HG02938 (cell line): ENCODE data around the gene SRSF6.
"Not testable (repeated sequence)": the region's sequence is repeated elsewhere in the genome, so short reads cannot be mapped to it uniquely, and the experiment has no call there.

Source experiments
- ATAC-seq: cut with Tn5 transposase; IDR thresholded peaks from one replicate; pipeline ENCODE4 v1.9.1; 2021; ENCODE audit warnings: mild to moderate bottlenecking, moderate library complexity; ENCODE audit not compliant: unreplicated experiment

Gene SRSF6

GRCh38 chr20:43472671-43473380 is 15.1 kb downstream of the SRSF6 start:
- ATAC-seq, result no peak

GRCh38 chr20:43473381-43473704 is 15.6 kb downstream of the SRSF6 start:
- no peak for ATAC-seq

- no peak for ATAC-seq
Observed at GRCh38 chr20:43477193-43477592, 19.5 kb downstream of the SRSF6 start.

GRCh38 chr20:43477619-43478018 is 19.9 kb downstream of the SRSF6 start:
- ATAC-seq, result no peak

- no peak for ATAC-seq
Observed at GRCh38 chr20:43490038-43490437, 32.3 kb downstream of the SRSF6 start.

GRCh38 chr20:43492101-43492500 is 34.4 kb downstream of the SRSF6 start:
- peak; percentile 78 for ATAC-seq

GRCh38 chr20:43495388-43495787 is 37.7 kb downstream of the SRSF6 start:
- no peak for ATAC-seq

- ATAC-seq, result not testable (repeated sequence)
Observed at GRCh38 chr20:43502021-43502420, 44.3 kb downstream of the SRSF6 start.

GRCh38 chr20:43506238-43506637 is 48.5 kb downstream of the SRSF6 start:
- no peak for ATAC-seq

- no peak for ATAC-seq
Observed at GRCh38 chr20:43507150-43508080, 49.7 kb downstream of the SRSF6 start, which contains the start of gene L3MBTL1. Gene L3MBTL1 (plus strand): TSS chr20:43507697. CDS start chr20:43513504, 5,807 bp downstream.

GRCh38 chr20:43508106-43508505 is 50.4 kb downstream of the SRSF6 start:
- no peak for ATAC-seq

- no peak for ATAC-seq
Observed at GRCh38 chr20:43508604-43509040, 50.9 kb downstream of the SRSF6 start.

- ATAC-seq, result no peak
Observed at GRCh38 chr20:43511879-43512278, 54.2 kb downstream of the SRSF6 start.

GRCh38 chr20:43513372-43513930 is 55.8 kb downstream of the SRSF6 start:
- ATAC-seq, result no peak
